HG02973 (cell line): ENCODE measurements around the gene SOX18.
"Not testable (repeated sequence)": the region's sequence is repeated elsewhere in the genome, so short reads cannot be mapped to it uniquely, and the experiment has no call there.

Experiments
- ATAC-seq: cut with Tn5 transposase; IDR thresholded peaks from one replicate; pipeline ENCODE4 v1.9.1; 2021; ENCODE audit warnings: moderate library complexity; ENCODE audit not compliant: unreplicated experiment

Gene SOX18

DNA sequence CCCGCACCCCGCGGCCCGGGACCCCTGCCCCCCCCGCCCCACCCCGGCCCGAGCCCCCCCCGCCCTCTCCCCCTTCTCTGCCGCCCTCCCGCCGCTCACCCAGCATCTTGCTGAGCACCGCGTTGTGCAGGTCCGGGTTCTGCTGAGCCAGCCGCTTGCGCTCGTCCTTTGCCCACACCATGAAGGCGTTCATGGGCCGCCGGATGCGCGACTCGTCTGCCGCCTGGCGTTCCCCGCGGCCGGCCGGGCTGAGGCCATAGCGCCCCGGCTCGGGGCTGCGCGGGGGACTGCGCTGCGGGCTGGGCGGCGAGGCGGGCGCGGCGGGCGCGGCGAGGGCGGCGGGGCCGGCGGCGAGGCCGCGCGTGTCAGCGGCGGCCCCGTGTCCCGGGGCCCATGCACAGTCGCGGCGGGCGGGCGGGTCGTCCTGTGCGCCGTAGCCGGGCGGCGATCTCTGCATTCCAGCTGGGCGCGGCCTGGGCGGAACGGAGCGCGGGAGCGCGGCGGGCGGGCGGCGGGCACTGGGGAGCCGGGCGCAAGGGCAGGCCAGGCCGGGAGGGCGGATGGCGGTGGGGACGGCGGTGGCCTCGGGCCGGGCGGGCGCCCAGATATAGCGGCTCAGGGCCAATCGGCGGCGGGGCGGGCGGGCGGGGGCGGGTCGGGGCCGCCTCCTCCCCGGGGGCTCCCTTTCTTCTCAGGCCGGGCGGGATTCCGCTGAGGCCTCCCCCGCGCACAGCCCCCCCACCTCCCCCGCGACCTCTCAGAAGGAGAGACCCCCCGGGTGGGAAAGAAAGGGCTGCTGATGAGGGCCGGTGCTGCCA, at the start of gene SOX18:
SOX18 (minus strand) TSS at position 580 of the 818 bp plus-strand sequence; CDS start at position 457, 123 bp downstream.
- ATAC-seq: no peak

DNA sequence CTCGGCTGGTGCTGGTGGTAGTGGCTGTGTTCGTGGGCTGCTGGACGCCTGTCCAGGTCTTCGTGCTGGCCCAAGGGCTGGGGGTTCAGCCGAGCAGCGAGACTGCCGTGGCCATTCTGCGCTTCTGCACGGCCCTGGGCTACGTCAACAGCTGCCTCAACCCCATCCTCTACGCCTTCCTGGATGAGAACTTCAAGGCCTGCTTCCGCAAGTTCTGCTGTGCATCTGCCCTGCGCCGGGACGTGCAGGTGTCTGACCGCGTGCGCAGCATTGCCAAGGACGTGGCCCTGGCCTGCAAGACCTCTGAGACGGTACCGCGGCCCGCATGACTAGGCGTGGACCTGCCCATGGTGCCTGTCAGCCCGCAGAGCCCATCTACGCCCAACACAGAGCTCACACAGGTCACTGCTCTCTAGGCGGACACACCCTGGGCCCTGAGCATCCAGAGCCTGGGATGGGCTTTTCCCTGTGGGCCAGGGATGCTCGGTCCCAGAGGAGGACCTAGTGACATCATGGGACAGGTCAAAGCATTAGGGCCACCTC, 49.1 kb upstream of the SOX18 start:
- no peak for ATAC-seq

DNA sequence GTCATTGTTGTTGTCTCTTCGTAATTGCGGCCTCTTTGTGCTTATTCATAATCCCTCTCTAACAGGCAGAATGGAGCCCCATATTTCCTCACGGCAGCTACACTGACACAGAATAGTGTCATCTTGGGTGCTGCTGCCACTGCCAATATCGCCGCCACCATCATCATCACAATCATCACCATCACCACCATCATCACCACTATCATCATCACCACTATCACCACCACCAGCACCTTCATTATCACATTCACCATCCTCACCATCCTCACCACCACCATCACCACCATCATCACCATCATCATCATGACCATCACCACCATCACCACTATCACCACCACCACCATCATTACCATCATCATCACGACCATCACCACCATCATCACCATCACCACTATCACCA, 47.1 kb upstream of the SOX18 start:
- no peak for ATAC-seq

GRCh38 chr20:64095927-64096326, 46.5 kb upstream of the SOX18 start:
- ATAC-seq: no peak

DNA sequence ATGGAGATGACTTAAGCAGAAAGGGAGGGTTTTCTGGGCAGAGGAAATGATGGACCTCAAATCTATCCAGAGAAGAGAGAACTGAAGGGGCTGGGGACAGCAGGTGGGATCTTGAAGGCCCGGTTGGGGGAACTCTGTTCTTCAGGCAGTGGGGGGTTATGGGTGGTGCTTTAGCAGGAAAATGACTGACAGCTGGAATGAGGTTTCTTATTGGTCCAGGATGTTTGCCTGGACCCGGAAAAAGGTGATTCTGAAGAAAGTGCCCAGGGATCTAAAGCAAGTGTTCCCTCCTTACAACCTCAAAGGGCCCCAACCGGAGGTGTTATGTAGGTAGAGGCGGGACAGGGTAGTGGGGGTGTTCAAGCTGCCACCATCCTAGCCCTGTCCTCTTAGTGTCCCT, 46.0 kb upstream of the SOX18 start:
- ATAC-seq: no peak

DNA sequence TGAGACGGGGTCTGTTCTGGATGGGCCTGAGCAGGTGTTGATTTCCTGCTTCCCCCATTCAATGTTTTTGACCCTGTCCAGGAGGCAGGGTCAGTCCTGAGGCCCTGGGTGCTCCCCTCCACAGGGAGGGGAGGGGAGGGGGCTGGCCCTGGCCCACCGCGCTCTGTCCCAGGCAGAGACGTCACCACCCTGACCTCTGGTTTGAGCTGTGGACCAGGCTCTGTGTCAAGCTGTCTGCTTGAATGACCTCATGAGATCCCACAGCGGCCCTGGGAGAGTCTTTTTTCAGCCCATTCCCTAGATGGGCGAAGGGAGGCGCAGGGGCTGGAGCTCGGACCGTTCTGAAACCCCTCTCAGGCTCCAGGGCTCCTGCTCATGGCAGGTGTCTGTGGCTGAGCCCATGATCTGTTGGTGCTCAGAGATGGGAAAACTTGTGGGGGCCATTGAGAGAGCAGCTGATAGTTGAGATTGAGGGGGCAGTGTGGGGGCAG, 43.6 kb upstream of the SOX18 start:
- no peak for ATAC-seq

GRCh38 chr20:64092258-64093012, 43.0 kb upstream of the SOX18 start:
- no peak for ATAC-seq

DNA sequence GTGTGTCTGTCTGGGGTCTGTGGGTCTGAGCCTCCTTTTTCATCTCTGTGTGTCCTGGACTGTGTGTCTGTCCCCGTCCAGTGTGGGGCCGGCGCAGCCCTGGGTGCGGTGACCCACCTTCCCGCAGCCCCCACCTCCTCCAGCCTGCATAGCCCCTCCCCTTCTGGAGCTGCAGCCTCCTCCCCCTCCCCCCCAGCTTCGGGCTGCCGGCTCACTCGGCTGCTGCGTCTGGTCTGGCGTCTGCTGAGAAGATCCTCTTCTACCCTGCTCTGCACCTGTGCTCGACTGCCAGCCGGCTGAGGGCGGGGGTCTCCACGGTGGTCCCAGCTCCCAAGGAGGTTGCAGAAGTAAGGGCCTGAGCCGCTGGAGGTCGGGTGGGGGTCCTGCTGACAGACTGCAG, 42.3 kb upstream of the SOX18 start:
- no peak for ATAC-seq

GRCh38 chr20:64091340-64091739, 41.9 kb upstream of the SOX18 start:
- no peak for ATAC-seq

DNA sequence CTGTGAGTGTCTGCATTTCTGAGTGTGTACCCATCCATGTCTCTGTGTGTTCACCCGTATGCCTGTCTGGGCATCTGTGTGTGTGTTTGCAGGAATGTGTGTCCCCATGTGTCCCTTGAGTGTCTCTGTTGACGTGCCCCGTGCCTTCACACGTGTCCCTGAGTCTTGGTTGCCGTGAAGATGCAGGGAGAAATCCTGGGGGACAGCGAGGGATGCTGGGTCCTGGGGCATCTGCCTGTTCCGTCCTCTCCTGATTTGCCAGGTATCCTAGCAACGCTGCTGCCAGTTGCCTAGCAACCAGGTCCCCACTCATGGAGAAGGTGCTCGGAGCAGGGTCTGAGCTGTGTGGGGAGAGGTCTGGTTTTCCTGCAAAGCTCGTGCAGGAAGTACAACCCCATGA, 40.7 kb upstream of the SOX18 start:
- ATAC-seq: no peak

GRCh38 chr20:64088586-64088985, 39.1 kb upstream of the SOX18 start:
- not testable (repeated sequence) for ATAC-seq

DNA sequence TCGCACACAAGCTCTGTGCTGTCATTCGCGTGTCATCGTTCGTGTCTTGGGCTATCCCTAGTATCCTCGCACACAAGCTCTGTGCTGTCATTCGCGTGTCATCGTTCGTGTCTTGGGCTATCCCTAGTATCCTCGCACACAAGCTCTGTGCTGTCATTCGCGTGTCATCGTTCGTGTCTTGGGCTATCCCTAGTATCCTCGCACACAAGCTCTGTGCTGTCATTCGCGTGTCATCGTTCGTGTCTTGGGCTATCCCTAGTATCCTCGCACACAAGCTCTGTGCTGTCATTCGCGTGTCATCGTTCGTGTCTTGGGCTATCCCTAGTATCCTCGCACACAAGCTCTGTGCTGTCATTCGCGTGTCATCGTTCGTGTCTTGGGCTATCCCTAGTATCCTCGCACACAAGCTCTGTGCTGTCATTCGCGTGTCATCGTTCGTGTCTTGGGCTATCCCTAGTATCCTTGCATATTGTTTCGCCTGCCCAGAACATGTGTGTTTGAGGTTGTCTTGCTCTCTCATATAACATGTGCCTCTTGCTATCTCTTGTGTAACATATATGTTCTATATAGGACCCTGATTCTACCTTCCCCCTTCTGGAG, 37.9 kb upstream of the SOX18 start:
- not testable (repeated sequence) for ATAC-seq

- ATAC-seq: no peak
These were observed 37.4 kb upstream of the SOX18 start for GRCh38 chr20:64086801-64087200.

DNA sequence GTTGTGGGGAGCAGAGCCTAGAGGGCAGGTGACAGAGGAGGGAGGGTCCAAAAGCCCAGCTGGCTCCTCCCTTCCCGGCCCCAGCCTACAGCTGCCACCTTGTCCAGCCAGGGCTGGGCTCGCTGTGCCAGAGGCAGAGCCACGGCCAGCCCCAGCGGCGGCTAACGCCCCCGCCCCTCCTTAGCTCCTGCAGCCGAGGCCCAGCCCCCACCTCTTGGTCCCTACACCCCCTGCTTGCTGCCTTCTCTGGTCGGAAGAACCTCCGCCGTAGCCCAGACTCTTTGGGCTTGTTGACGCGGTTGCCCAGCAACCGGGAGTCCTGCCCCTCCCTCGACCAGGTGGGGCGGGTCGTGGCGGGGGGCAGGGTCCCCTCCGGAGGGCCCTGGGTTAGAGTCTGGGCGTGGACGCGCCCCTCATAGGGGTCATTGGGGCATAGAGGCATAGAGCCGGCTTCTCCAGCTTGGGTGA, 35.3 kb upstream of the SOX18 start:
- no peak for ATAC-seq

GRCh38 chr20:64083804-64084684, 34.6 kb upstream of the SOX18 start, which contains the start of gene LKAAEAR1:
TSS of gene LKAAEAR1 (minus strand) at chr20:64084398. CDS start at chr20:64084219, 179 bp downstream.
- no peak for ATAC-seq

- no peak for ATAC-seq
These were observed 34.0 kb upstream of the SOX18 start for GRCh38 chr20:64083378-64083803.

DNA sequence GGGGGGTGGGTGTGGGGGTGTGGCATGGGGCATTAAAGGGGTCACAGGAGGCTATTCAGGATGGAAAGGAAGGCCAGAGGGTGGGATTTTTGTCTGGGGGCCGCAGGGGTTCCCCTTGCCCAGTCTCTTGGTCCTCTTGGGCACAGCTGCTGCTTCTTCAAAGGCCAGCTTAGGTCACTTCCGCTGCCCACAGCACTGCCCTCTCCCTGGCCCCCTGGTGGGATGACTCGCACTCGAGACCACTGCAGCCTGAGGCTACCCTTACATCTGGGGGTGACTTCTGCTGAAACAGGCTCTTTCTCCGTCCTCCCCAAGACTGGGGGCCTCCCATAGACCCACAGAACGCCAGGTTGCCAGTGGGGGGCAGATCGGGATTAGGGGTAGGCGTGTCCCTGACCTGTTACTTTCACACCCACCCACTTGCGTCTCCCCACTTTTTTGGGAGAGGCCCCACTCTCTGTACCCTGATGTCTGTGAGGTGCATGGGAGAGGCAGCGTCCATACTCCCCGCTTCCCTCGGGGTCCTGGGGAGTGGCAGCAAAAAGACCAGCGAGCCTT, 33.5 kb upstream of the SOX18 start:
- no peak for ATAC-seq

- no peak for ATAC-seq
These were observed 32.8 kb upstream of the SOX18 start for GRCh38 chr20:64082126-64082731.

- ATAC-seq: no peak
These were observed 32.2 kb upstream of the SOX18 start for GRCh38 chr20:64081624-64081964.
